ENCODE measurements around the gene GRIK4.

- TF ChIP-seq CTCF (conservative IDR thresholded peaks at IDR 0.05; ENCODE audit: low read length) (no peak), EZH2phosphoT487 (IDR thresholded peaks at IDR 0.05; ENCODE audit: borderline replicate concordance, low read depth, low read length) (no peak)
Observed at GRCh38 chr11:120526241-120526640, 14.7 kb downstream of the GRIK4 start.

All from OCI-LY7 (cell line).